GM19463 (cell line): ENCODE measurements around the gene RPL38.
"Not testable (repeated sequence)": the region's sequence is repeated elsewhere in the genome, so short reads cannot be mapped to it uniquely, and the experiment has no call there.

Source experiments
- ATAC-seq: cut with Tn5 transposase; IDR thresholded peaks from one replicate; pipeline ENCODE4 v1.9.1; 2021; ENCODE audit warnings: mild to moderate bottlenecking, moderate library complexity; ENCODE audit not compliant: unreplicated experiment

The RPL38 gene

DNA sequence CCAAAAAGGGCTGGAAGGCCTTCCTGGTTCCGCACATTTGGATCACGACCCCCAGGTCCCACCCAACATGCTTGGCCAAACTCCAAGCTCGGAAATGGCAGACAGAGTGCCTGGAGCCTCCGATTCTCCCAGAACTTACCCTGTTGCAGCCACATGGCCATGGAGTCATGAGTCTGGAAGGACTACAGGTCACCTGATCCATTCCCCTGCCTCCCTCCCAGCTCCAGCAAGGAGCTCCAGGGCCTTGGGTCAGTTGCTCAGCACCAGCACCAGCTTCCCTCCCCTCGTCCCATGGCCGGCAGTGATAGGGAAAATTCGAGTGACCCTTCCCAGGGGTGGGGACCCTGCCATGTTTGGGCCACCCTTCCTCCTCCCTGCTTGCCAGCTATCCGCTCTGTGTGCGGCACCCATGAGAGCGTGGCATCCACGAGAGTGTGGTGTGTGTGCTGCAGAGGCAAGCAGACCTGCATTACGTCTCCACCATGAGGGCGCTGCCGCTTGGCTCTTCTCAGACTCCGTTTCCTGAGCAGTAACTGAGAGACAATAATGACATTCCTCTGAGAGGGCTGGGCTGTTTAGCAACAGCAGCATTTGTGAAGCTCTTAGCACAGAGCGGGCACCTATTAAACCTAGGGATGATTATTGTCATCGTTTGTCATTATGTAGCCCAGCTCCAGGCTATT is 21.3 kb upstream of the RPL38 start:
- no peak for ATAC-seq

DNA sequence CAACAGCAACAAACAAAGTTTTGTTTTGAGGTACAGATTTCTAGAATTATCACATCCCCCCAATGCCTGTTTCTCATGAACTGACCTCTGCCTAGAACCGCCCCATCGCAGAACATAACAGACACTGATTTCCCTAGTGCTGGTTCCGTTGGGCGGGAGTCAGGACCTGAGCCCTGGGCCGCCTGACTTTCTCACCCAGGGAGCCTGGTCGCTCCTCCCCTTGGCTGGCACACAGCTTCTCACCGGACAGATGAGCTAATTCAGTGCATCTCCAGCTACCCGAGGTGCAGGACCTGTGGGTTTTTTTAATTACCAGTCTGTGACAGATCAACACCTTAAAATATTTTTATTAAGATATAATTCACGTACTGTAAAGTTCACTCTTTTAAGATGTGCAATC is 20.1 kb upstream of the RPL38 start:
- no peak for ATAC-seq

DNA sequence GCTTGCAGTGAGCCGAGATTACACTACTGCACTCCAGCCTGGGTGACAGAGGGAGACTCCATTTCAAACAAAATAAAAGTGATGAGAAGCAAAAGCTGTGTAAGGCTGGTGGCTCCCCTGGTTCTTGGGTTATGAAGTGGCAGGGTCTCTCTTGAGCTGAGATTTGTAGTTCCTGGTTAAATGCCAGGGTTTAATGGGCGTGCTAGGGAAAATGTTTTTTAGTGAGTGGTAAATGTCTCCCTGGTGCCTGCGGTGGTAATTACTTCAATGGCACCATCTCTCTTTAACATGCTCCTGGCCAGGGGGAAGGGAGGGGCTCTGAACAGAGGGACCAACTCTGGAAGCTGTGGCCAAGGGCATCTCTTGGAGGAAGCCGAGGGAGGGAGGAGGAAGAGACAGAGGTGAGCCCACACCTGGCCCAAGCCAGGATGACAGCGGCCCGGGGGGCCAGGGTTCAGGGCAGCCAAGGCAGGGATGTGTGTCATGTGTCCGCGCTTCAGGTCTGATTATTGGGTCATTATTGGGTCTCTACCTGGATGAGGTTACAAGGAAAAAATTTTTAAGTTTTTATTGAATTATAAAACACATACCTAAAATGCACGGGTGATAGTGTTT is 17.8 kb upstream of the RPL38 start:
- ATAC-seq: no peak

DNA sequence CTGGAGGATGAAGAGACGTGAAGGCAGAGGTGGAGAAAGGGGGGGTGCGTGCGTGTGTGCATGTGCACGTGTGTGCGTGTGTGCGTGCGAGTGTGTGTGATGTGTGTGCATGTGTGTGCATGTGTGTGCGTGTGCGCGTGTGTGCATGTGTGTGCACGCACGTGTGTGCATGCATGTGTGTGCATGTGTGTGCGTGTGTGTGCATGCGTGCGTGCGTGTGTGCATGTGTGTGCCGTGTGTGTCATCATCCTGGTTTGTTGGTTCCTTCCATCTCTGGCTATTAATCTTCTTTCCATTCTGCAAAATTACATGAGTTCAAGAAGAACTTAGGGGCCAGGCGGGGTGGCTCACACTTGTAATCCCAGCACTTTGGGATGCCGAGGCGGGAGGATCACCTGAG is 17.0 kb upstream of the RPL38 start:
- no peak for ATAC-seq

DNA sequence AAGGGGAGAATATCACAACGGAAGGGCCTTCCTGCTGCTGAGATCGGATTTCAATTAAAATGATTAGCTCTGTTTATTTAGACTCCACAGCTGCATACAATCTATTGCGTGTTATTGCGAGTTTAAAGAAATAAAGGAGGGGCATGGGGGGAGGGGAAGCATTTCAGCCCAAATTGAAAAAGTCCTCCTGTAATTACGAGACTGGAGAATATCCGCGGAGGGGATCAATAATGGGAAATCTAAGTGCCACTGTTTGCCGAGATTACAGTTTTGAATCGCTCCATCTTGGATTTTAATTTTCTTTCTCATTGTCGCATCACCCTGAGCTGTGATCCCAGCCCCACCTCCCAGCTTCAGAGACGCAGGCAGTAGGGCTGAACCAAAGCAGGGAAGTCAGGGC is 15.7 kb upstream of the RPL38 start:
- ATAC-seq: no peak

DNA sequence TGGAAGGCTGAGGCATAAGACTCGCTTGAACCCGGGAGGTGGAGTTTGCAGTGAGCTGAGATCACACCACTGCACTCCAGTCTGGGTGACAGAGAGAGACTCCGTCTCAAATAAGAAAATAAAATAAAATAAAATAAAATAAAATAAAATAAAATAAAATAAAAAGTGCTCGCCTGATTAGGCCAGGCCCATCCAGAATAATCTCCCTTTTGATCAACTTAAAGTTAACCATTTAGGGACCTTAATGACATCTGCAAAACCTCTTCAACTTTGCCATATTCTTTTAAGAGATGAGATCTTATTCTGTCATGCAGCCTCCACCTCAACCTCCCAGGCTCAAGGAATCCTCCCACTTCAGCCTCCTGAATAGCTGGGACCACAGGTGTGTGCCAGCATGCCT is 14.8 kb upstream of the RPL38 start:
- ATAC-seq: not testable (repeated sequence)

DNA sequence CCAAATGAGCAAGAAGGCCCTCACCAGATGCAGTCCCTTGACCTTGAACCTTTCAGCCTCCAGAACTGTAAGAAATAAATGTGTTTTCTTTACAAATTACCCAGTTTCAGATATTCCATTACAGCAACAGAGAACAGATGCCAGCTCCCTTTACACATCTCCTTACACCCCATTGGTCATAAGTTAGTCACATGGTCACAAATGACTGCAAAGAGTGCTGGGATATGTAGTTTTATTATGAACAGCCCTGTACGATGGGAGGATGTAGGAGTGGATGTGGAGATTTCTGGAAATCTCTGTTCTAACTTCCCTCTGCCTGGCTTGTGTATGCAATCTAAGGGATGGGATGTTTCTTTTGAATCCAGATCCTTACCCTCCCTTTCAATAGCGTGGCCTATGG is 13.3 kb upstream of the RPL38 start:
- no peak for ATAC-seq

DNA sequence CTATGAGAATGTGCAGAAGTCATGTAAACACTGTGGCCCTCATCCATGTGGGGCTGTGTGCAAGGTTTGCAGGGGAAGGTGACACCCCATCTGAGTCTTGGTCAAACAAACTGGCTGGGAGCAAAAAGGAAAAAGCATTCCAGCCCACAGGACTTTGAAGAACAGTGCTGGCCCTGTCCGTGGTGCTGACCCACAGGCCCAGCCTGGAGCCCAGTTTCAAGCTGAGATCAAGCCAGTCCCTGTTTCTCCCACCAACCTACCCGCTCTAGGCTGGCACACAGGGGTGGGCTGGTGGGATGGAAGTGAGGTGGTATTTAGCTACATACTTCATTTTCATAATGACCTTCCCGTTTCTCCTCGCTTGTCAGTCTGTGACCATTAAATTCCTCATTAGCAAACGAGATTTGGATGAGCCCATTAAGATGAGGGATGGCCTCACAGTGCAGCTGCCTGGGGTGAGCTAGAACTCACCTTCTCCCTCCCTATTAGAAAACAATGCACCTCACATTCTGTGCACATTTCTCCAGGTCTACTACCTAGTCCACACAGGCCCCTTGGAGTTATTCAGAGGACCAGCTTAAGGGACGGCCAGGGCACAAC is 12.6 kb upstream of the RPL38 start:
- ATAC-seq: no peak

DNA sequence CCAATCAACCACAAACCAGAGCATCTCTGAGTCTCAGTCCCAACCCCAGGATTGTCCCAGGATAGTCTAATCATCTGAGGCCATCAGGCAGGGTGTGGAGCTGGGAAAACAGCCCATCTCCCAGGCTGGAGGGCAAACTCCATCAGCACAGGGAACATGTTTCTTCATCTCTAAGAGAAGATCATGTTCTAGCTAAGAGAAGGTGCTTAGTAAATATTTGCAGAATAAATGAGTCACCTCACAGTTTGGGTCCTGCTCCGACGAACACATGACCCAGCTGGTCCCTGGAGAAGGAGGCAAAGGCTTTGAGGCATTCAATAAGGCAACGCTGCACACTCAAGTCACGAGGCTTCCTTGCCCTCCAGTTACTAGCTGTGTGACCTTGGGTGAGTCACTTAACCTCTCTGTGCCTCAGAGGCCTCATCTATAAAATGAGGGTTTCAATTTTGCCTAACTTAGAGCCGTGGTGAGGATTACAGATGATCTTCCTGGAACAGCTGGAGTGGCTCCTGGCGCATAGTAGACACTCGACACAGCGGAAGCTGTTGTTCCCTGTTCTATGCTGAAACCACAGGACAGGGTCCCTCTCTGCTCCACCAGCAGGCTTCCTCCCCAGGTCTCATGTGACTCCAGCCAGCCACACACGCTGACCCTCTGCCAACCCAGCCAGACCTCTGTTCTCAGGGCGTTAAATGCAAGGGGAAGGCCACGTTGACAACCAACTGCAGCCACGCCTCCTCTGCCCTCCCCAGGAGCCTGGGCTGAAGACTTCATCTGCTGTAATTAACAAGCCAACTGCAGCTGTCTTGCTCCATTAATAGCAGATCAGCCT is 10.3 kb upstream of the RPL38 start:
- ATAC-seq: peak; percentile 45

DNA sequence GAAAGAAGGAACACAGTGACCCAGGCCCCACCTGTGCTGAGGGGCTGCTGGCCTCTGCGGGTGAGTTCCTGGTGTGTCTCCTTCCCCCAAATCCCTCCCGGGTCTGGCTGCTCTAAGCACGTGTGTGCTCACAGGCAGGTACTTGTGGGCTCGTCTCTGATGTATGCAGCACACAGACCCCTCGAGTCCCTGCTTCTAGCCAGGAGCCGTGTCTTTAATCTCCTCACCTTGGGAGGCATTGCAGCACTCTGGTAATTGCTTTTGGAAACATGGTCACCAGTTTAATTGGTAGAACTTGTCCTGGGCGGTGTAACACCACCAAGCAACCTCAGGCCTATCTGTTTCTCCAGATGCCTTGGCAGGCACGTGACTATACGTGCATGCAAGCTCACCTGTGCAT is 8.8 kb upstream of the RPL38 start:
- no peak for ATAC-seq

DNA sequence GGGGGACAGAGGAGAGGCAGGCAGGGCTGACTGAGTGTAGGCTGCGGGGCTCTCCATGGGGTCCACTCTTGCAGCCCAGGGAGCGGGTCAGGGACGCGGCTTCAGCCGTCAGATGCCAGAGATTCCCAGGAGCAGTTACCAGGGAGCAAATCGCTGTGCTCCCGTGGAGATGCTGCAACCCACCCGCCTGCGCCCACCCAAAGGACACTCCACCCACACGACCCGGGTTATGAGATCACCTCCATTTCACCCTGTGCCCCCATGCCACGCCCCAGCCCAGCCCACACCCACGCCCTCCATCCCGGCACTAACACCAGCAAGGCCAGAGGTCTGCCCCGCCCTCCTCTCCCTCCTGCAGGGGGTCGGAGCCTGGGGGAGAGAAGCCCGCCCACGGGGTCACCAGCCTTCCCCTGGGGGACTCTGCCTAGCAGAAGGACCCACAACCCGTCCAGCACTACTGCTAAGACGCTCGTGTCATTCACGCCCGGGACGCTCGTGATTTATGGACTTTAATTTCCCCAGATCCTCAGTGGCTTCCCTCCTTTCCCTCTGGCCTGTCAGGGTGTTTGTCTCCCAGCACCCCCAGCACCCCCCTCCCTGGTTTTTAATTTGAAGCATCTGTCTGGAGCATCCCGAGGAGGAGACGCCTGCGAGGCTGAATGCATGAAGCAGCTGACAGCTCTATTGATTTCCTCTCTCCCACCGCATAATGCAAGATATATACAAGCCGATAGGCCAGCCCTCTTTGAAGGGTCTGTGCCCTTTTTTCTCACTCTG is 6.7 kb upstream of the RPL38 start:
- ATAC-seq: no peak

DNA sequence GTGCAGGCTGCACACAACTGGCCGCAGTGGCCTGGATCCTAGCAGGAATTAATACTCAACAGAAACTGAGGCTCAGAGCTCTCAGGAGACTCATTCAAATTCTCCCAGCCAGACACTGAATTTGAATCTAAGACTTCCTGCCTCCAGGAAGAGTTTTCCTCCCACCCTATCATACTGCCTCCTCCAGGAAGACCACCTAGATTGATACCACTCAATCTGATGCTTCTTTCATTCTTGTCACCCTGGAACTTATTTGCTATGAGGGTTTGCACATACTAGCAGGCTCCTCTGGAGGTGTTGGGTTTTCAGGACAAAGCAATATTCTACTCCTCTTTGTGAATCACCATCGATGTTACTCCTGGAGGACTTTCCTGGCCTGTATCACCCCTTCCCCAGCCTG is 5.7 kb upstream of the RPL38 start:
- no peak for ATAC-seq

DNA sequence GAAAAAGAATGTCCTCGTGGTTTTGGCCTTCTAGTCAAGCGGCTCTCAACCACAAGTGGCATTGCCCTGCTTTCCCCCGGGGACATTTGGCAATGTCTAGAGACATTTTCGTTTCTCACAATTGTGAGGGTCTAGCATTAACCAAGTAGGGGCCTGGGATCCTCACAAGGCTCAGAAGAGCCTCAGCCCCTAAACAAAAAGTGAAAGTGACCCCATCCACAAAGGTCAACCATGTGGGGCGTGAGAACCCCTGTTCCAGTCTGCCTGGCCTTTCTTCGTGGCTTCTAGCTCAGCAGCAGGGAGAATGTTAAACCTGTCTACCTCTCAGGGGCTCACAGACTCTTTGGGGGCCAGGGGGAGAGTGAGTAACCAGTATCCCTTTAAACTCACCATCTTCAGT is 4.8 kb upstream of the RPL38 start:
- no peak for ATAC-seq

DNA sequence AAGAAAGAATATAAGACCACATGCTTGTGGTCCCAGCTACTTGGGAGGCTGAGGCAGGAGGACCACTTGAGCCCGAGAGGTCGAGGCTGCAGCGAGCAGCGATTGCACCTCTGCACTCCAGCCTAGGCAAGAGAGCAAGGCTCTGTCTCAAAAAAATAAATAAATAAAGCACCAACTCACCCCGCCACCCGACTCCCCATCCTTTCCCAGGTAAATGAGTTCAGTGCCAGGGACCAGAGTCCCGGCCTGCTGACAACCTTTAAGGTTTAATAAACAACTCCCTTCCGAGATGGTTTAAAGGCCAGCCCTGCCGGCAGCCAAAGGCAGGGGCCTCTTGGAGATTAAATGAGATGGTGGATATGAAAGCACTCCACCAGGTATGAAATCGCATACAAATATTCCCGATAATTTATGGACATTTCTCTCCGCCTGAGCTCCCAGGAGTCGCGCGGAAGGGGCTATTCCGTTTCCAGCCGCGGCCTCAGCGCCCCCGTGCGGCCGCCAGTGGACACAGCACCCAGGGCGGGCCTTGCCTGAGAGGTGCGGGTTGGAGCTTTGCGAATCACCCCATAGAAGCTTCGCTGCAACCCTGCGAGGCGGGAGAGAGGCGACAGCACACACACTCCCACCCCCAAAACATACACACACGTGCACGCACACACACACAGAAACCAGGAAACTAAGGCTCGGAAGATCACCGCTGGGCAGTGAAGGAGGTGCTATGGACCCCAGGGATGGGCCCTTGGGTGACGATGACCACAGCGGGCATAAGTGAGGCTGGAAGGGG is 4.0 kb upstream of the RPL38 start:
- peak; percentile 44 for ATAC-seq

DNA sequence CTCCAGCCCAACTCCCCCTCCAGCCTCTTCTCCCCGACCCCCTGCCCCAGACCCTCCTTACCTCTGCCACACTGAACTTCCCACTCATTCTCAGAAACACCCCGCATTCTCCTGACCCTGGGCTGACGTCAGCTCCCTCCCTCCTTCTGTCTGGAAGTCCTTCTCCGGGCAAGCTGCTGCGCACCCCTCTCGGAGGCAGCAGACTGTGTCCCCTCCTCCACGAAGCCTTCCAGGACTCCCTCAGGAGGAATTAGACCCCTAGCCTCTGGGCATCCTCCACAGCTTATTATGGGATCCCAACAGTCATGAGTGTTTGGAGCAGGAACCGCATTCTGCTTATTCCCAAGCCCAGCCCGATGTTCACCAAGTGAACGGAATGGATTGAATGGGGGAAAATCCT is 3.4 kb upstream of the RPL38 start:
- no peak for ATAC-seq

DNA sequence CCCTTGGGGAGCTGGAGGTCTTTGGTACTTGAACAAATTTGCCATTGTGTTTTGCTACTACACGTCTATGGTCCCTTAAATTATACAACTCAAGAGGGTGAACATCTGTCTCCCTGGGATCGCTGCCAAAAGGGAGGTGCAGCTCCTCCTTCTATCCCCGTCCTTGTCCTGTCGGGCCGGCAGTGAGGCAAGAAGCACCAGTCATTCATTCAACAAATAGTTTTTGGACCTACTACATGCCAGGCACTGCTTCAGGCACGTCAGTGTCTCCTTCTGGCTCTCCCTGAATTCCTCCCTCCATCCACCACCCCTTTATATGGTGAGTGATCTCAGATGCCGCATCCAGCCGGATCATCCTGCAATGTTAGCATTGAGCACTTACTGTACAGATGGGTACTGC is 2.2 kb upstream of the RPL38 start:
- no peak for ATAC-seq

DNA sequence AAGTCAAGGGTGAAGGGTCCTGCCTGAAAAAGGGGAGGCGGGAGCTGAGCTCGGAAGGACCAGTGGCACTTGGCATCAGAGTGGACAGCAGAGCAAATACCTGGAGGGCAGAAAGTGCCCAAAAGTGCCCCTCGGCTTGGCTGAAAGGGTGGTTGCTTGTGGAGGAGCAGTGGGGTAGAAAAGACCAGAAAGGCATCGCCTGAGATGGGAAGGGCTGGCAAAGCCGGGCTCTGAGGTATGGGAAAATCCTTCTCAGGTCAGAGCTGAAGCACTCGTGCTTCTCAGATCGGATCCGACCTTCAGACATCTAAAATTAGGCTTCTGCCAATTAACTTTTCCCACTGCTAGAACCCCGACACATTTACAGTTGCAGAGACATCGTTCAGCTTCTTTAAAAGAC is 1.5 kb upstream of the RPL38 start:
- ATAC-seq: no peak

DNA sequence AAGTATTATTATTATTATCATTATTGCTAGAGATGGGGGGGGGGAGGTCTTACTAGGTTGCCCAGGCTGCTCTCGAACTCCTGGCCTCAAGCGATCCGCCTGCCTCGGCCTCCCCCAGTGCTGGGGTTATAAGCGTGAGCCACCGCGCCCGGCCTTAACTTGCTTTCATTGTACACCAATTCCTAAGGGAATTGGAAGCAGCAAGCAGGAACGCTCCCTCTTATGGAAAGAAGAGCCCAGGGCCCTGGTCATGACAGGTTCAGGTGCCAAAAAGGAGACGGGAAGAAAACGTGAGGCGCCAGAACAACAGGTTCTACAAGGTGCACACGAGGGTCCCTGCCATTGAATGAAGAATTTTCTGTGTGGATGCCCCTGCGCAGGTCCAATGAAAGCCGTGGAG is 540 bp upstream of the RPL38 start:
- ATAC-seq: no peak

DNA sequence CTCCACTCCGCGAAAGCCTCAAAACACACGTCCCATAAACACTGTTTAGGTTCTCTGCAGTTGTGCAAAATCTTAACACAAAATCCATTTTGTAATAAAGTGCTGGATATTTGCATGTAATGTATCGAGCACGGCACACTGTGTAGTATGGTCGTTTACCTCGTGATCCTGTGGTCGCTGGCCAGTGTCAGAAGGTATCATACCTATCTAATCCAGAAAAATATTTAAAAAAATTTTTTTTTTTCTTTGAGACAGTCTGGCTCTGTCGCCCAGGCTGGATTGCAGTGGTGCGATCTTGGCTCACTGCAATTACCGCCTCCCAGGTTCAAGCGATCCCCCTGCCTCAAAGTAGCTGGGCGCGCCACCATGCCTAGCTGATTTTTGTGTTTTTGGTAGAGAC is 996 bp downstream of the RPL38 start:
- no peak for ATAC-seq

DNA sequence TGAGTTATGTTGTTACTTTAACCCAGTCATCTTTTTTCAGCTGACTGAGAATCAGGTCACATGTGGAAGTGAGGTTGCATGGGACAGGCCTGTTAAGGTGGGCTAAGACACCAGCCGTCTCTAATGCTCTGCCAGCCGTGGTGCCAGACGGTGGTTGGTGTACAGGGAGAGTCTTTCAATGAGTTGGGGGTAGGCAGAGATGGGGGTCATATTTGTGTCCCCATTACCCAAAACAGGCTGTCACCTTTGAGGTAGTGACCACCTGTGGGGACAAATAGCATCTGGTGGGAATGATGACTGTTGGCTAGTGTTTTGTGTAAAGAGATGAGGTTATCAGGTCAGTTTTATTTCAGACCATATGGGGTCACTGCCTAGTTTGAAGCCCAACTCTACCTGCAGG is 1.8 kb downstream of the RPL38 start:
- no peak for ATAC-seq
